Measurements from ENCODE around the gene IFI44. TPM values are rescaled to one million over a fixed set of nuclear protein-coding genes. Genes with fewer than 3 reads are reported as not detected.
A peak's percentile ranks its signal among the peaks of the same experiment; 100 is the strongest.

The IFI44 gene
- total RNA-seq, 2 donors from 2014 or later, result 34.9 to 43.5 TPM

DNA sequence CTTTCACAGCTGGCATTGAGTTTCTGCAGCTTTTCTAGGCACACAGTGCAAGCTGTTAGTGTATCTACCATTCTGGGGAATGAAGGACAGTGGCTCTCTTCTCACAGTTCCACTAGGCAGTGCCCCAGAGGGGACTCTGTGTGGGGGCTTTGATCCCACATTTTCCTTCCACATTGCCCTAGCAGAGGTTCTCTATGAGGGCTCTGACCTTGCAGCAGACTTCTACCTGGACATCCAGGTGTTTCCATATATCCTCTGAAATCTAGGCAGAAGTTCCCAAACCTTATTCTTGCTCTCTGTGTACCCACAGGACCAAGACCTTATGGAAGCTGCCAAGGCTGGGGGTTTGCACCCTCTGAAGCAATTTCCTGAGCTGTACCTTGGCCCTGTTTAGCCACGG lies 2.4 kb upstream of the IFI44 start:
- Histone ChIP-seq H3K36me3 (no peaks in the 10 kb centered on the region), H3K4me3 (no peak overlapping the region), H3K4me1 (ENCODE audit: control insufficient read depth in 1 of 2, low read depth in 2 of 2) (no peaks in the 10 kb centered on the region), H3K27ac (no peak overlapping the region), H3K9me3 (no peaks in the 10 kb centered on the region), H3K27me3 (replicated peaks; ENCODE audit: insufficient read depth) (no peaks in the 10 kb centered on the region)
- no peak for DNase-seq (ENCODE audit: low spot score)
- ATAC-seq (ENCODE audit: insufficient number of reproducible peaks, low FRiP score, low read depth), result no peak
- TF ChIP-seq, protein P1, sequence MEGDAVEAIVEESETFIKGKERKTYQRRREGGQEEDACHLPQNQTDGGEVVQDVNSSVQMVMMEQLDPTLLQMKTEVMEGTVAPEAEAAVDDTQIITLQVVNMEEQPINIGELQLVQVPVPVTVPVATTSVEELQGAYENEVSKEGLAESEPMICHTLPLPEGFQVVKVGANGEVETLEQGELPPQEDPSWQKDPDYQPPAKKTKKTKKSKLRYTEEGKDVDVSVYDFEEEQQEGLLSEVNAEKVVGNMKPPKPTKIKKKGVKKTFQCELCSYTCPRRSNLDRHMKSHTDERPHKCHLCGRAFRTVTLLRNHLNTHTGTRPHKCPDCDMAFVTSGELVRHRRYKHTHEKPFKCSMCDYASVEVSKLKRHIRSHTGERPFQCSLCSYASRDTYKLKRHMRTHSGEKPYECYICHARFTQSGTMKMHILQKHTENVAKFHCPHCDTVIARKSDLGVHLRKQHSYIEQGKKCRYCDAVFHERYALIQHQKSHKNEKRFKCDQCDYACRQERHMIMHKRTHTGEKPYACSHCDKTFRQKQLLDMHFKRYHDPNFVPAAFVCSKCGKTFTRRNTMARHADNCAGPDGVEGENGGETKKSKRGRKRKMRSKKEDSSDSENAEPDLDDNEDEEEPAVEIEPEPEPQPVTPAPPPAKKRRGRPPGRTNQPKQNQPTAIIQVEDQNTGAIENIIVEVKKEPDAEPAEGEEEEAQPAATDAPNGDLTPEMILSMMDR (IDR thresholded peaks at IDR 0.05), result no peak

DNA sequence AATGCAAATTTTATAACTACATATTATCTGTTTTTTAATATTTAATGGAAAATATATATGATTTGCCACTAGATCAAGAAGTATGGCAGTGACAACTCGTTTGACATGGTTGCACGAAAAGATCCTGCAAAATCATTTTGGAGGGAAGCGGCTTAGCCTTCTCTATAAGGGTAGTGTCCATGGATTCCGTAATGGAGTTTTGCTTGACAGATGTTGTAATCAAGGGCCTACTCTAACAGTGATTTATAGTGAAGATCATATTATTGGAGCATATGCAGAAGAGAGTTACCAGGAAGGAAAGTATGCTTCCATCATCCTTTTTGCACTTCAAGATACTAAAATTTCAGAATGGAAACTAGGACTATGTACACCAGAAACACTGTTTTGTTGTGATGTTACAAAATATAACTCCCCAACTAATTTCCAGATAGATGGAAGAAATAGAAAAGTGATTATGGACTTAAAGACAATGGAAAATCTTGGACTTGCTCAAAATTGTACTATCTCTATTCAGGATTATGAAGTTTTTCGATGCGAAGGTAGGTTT lies 556 bp downstream of the IFI44 start:
- TF ChIP-seq, protein P1 (IDR thresholded peaks at IDR 0.05), result no peak
- Histone ChIP-seq H3K9me3 (no peaks in the 10 kb centered on the region), H3K36me3 (no peaks in the 10 kb centered on the region), H3K27me3 (replicated peaks; ENCODE audit: insufficient read depth) (no peaks in the 10 kb centered on the region), H3K4me3 (peak overlapping the region; percentile 67), H3K4me1 (ENCODE audit: control insufficient read depth in 1 of 2, low read depth in 2 of 2) (peaks cover 4 to 7% of the 10 kb centered on the region in 2 donors), H3K27ac (no peak overlapping the region)
- DNase-seq (ENCODE audit: low spot score) (no peak), ATAC-seq (ENCODE audit: insufficient number of reproducible peaks, low FRiP score, low read depth) (no peak)

DNA sequence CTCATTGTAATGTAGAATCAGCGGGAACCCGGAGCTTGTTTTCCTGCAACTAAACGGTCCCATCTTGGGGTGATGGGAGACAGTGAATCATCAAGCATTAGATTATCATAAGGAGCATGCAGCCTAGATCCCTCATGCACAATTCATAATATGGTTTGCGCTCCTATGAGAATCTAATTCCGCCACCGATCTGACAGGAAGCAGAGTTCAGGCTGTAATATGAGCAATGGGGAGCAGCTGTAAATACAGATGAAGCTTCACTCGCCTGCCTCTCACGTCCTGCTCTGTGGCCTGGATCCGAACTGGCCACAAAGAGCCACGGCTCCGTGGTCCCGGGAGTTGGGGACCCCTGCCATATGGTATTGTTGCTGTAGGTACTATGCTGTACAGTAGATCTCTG lies 1.6 kb downstream of the IFI44 start:
- H3K27ac ChIP-seq, result no peak overlapping the region
- H3K36me3 ChIP-seq, result no peaks in the 10 kb centered on the region
- TF ChIP-seq, protein P1 (IDR thresholded peaks at IDR 0.05), result no peak
- H3K4me3 ChIP-seq, result peak overlapping the region; percentile 67
- H3K9me3 ChIP-seq, result no peaks in the 10 kb centered on the region
- no peak for DNase-seq (ENCODE audit: low spot score)
- H3K4me1 ChIP-seq (ENCODE audit: control insufficient read depth in 1 of 2, low read depth in 2 of 2), result peaks cover 4 to 7% of the 10 kb centered on the region in 2 donors
- no peaks in the 10 kb centered on the region for H3K27me3 ChIP-seq (replicated peaks; ENCODE audit: insufficient read depth)
- ATAC-seq (ENCODE audit: insufficient number of reproducible peaks, low FRiP score, low read depth), result no peak

DNA sequence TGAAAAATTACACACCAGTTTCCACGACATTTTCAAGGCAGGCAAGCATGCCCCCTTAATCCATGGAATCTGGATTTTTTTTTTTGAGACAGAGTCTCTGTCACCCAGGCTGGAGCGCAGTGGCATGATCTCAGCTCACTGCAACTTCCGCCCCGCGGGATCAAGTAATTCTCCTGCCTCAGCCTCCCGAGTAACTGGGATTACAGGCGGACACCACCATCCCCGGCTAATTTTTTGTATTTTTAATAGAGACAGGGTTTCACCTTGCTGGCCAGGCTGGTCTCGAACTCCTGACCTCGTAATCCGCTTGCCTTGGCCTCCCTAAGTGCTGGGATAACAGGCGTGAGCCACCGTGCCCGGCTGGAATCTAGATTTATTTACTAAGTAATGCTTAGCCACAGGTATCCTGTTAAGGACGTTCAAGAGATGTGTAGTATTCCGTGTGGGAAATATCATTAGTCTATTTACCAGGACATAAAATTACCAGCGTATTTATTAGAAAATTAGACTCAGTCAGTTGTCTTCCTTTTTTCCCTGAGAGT lies 2.5 kb downstream of the IFI44 start:
- no peaks in the 10 kb centered on the region for H3K27me3 ChIP-seq (replicated peaks; ENCODE audit: insufficient read depth)
- no peak for ATAC-seq (ENCODE audit: insufficient number of reproducible peaks, low FRiP score, low read depth)
- no peaks in the 10 kb centered on the region for H3K9me3 ChIP-seq
- peak overlapping the region; percentile 67 for H3K4me3 ChIP-seq
- no peaks in the 10 kb centered on the region for H3K36me3 ChIP-seq
- H3K4me1 ChIP-seq (ENCODE audit: control insufficient read depth in 1 of 2, low read depth in 2 of 2), result peaks cover 4 to 7% of the 10 kb centered on the region in 2 donors
- H3K27ac ChIP-seq, result no peak overlapping the region
- DNase-seq (ENCODE audit: low spot score), result no peak
- TF ChIP-seq, protein P1 (IDR thresholded peaks at IDR 0.05), result no peak

DNA sequence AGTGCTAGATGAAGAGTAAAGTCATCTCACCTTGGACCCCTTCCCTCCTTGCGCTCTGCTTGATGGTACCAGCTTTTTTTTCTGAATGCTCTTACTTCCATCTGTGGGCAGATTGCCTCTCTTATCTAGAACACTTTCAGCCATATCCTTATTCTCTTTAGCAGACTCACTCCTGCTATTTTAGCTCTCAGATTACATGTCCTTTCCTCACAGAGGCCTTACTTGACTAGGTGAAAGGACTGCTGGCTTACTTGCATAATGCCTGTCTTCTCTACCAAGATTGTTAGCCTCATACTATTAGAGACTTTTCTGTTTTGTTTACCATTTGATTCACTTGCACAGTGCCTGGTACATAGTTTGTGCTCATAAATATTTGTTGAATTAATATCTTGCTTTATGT lies 9.3 kb downstream of the IFI44 start:
- Histone ChIP-seq H3K36me3 (no peaks in the 10 kb centered on the region), H3K4me3 (no peak overlapping the region), H3K4me1 (ENCODE audit: control insufficient read depth in 1 of 2, low read depth in 2 of 2) (no peaks in the 10 kb centered on the region), H3K27ac (no peak overlapping the region), H3K9me3 (no peaks in the 10 kb centered on the region), H3K27me3 (replicated peaks; ENCODE audit: insufficient read depth) (no peaks in the 10 kb centered on the region)
- TF ChIP-seq, protein P1 (IDR thresholded peaks at IDR 0.05), result no peak
- ATAC-seq (ENCODE audit: insufficient number of reproducible peaks, low FRiP score, low read depth) (no peak), DNase-seq (ENCODE audit: low spot score) (no peak)

Data from thoracic aorta (tissue), 2 donors.